Stimulated activated CD8-positive, alpha-beta memory T cell treated with anti-CD3 and anti-CD28 coated beads, Interleukin-15, amount 100 ng/mL, for 1 hour (primary cell): ENCODE data around the gene NFX1.
"Not testable (repeated sequence)": the region's sequence is repeated elsewhere in the genome, so short reads cannot be mapped to it uniquely, and the experiment has no call there.

Experiments used
- DNase-seq: peaks from one replicate; pipeline ENCODE4 v3.0.0-alpha.2; 2020; ENCODE audit warnings: low read depth

NFX1 gene

DNA sequence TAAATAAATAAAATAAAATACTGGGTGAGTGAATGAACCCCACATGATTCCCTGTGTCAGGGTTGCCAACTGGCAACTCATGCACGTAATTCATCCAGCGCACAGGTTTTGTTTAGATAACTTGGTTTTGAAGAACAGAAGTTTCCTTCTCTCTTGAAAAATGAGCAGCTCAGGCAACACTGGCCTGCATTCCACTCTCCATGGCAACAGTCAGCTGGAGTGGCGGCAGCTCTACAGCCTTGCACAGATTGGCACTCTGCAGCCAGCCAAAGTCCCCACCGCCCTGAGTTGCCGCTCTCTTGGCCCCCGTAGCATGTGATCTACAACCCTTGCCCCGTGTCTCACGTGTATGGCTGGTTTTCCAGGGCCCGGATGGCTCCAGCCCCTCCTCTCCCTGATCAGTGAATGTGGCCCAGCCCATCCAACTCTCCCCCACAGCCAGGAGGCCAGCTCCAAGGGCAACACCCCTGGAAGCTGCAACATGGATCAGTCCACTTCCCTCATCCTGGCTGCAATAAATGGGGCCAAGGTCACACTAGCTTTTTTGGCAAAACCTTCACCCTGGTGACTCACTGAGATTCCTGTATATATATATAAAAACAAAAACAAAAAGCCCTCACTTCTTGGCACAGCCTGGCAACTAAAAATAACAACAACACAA is 100.9 kb downstream of the NFX1 start:
- DNase-seq, result not testable (repeated sequence)

DNA sequence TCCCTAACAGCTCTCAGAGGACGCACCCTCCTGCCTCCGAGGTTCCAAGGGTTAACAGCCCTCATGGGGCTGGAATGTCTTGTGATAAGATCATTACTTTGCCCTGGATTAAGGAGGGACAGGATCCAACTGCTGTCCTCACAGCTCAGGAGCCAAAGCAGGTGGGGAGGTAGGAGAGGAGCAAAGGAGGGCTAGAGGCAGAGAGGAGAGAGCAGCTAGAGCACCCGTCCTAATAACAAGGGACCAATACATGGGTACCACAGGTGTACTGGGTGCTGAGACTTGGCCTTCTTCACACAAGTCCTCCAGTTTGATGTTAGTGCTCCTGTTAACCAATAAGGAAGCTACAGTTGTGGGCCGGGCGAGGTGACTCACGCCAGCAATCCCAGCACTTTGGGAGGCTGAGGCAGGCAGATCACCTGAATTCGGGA is 102.3 kb downstream of the NFX1 start:
- DNase-seq, result not testable (repeated sequence)

GRCh38 chr9:33393581-33393980 is 103.3 kb downstream of the NFX1 start:
- DNase-seq, result no peak

DNA sequence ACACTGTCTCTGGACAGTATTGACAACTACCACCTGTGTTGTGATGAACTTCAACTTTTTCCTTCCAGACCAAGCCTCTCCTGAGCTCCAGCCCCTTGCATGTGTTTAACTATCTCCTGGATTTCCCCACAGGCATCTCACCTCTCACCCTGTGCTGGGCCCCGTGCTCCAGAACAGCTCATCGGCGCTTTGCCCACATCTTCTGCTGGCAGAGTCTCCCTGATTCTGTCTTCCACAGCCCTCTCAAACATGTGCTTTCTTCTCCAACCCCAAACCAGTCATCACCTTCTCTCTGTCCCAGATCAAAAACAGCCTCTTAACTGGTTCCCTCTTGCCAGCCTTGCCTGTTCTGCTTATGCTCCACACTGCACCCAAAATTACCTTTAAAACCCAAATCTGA is 103.7 kb downstream of the NFX1 start:
- not testable (repeated sequence) for DNase-seq

GRCh38 chr9:33395159-33395879 is 105.0 kb downstream of the NFX1 start:
- DNase-seq, result not testable (repeated sequence)

GRCh38 chr9:33397801-33398200 is 107.5 kb downstream of the NFX1 start:
- not testable (repeated sequence) for DNase-seq

DNA sequence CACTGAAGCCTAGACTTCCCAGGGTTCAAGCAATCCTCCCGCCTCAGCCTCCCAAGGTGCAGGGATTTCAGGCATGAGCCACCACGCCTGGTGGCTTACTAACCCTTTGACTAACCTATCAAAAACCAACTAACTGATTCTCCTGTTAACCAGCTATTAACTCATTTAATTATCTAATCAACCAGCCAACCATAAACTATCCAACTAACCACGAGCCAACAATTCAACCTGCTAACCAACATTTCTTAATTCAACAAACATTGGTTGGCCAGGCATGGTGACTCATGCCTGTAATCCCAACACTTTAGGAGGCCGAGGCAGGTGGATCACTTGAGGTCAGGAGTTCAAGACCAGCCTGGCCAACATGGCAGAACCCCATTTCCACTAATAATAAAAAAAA is 108.7 kb downstream of the NFX1 start:
- DNase-seq, result not testable (repeated sequence)

DNA sequence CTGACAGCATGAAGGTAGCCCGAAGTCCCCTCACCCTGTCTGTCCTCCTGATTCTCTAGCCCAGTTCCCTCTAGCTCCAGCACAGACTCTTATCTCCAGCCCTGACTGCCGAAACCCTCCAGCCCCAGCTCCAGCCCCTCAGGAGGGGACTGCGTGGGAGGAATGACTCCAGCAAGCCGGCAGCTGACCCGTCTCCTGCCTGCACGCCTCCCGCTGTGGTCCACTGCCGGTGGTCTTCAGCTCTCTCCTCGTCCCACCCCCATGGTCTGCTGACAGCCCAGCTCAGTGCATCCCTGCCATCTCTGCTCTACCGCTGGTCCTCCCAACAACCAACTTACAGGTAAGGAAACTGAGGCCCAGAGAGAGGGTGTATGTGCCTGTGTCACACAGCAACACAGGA is 111.5 kb downstream of the NFX1 start:
- DNase-seq, result not testable (repeated sequence)

DNA sequence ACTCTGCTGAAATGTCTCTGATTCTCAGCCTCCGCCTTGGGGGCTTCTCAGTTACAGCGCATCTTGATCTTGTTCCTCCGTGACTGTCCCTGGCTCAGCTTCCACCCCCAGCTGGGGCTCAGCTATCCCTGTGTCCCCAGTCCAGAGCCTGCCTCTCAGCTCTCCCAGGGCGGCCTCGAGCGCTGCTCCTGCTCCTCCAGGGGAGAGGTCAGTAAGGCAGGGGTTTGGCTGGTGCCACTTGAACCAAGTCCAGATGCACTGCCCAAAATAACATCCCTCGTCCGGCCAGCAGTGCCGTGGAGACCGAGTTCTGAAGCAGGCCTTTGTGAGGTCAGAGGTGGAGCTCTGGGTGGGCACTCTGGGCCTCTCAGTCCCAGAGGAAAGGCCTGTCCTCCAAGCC is 112.1 kb downstream of the NFX1 start, which contains the start of gene AQP7:
Gene AQP7, minus strand, starts transcription at position 198 of the 400 bp plus-strand sequence. CDS start 1,306 bp downstream, outside the sequence.
- not testable (repeated sequence) for DNase-seq

GRCh38 chr9:33403941-33404787 is 113.8 kb downstream of the NFX1 start:
- DNase-seq, result no peak

GRCh38 chr9:33404788-33405362 is 114.6 kb downstream of the NFX1 start:
- DNase-seq, result no peak

DNA sequence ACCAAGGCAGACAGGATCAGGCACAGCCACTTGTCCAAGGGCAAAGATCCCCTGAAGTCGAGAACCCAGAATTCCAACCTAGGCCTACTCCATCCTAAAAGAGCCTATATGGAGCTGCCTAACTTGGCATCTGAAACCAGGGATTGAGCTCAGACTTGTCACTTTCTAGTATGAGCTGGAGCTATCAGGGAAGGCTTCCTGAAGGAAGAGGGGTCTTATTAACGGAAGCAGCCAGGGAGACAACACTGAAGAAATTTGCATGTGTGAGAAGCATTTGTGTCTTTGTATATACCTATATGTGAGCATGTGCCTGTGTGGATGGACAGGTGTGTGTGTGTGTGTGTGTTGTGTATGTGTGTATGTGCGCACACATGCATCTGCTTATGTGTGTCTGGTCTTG is 116.7 kb downstream of the NFX1 start:
- DNase-seq, result no peak

- no peak for DNase-seq
These were observed 117.8 kb downstream of the NFX1 start for GRCh38 chr9:33408087-33408486.

DNA sequence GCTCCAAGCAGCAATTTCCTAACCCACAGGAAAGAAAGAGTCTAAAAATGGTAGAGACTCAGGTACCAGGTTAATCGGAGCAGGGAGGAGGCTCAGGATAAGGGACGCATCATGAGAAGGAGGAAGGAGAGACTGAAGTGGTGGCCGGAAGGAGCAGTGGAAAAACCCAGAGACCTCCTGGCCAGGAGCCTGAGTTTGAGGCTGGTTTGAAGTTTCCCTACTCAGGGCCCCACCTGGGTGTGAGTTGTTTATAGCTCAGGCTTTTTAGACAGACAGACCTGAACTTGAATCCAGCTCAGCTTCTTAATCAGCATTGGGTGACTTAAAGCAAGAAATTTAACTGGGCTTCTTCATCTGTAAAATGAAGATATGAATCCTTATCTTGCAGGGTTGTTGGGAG is 124.0 kb downstream of the NFX1 start:
- no peak for DNase-seq

- DNase-seq, result no peak
These were observed 124.7 kb downstream of the NFX1 start for GRCh38 chr9:33414889-33415500.

GRCh38 chr9:33415501-33416038 is 125.3 kb downstream of the NFX1 start:
- peak; percentile 77 for DNase-seq

DNA sequence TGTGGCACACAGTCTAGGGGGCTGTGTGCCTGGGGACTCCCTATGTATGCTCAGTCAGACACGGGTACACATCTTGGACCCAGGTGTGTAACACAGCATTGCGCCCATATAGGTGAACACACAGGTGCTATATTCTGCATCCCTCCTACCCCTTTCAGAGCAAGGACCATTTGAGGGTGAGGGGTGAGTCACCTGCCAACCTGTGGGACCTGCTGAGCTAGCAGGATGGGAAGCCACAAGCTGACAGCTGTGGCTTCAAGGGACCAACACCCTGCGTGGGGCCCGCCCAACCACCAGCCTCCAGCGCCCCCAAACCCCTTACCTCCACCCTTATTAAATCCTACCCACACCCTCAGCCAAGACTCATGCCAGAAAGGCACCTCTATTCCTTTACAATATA is 126.7 kb downstream of the NFX1 start:
- no peak for DNase-seq

DNA sequence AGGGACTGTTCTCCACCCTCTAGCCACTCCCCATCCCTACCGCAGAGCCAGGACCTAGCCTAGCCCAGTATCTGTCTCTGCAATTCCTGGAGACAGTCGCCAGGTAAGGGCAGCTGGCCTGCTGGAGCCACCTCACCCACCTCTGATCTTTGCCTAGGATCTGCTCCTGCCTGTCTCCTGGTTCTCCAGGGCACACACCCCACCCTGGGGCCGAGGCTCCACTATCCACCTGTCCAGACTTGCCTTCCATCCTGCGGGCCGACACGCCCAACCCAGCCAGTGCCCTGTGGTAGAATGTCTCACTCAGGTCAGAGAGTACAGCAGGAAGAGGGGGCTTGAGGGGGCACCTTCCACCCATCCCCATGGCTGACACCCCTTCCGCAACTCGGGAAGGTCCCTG is 127.8 kb downstream of the NFX1 start:
- DNase-seq, result no peak

DNA sequence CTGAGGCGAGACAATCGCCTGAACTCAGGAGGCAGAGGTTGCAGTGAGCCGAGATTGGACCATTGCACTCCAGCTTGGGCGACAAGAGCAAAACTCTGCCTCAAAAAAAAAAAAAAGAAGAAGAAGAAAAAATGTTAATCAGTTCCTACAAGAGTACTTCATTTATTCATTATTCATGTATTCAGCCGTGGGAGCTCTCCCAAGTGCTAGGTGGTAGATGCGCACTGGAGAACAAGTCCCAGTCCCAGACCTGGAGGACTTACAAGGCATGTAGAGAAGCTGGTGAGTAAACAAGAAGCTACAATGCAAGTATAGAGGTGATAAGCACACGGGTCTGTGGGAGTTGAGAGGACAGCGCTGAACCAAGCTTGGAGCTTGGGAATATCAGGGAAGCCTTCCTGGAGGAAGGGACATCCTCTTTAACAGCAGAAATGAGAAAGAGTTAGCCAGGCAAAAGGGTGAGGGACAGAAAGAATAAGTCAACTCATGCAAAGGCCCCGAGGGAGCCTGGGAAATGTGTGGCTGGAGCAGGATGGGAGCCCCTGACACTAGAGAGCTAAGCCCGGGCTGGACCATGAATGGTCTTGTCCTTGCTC is 129.5 kb downstream of the NFX1 start:
- DNase-seq, result no peak
